Measurements from ENCODE around the gene TNFRSF1A.

DNA sequence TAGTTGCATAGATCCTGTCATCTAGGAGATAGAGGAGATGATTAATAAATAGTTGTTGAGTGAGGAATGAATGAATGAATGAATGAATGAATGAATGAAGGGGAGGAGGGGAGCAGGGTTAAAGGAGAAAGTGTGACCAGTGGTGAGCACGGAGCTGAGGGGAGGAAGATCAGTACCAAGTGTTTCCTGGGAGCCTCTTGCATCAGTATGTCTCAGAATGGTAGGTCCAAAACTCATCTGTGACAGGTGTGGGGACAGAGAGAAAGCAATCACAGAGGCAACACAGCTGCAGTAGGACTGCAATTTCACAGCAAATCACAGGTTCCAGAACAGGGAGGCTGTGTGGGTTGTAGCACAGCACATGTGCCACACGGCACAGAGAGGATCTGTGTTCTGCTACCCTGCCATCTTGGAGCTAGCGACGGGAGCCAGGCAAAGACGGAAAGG lies 14.5 kb upstream of the TNFRSF1A start:
- TF ChIP-seq CTCF (conservative IDR thresholded peaks at IDR 0.05; ENCODE audit: low read depth, low read length): no peak
- no peak for TF ChIP-seq EZH2phosphoT487 (IDR thresholded peaks at IDR 0.05; ENCODE audit: borderline replicate concordance, low read length)
- TF ChIP-seq EZH2 (IDR thresholded peaks at IDR 0.05; ENCODE audit: low read length, unreplicated experiment): no peak
